ENCODE results near the gene USP15. TPM values are rescaled to one million over a fixed set of nuclear protein-coding genes. Genes with fewer than 3 reads are reported as not detected.

Gene USP15
- polyA plus RNA-seq, 1 donor (not counting 4 experiments of a cell fraction or from before 2014, with no cell fraction given) = 66.5 TPM

DNA sequence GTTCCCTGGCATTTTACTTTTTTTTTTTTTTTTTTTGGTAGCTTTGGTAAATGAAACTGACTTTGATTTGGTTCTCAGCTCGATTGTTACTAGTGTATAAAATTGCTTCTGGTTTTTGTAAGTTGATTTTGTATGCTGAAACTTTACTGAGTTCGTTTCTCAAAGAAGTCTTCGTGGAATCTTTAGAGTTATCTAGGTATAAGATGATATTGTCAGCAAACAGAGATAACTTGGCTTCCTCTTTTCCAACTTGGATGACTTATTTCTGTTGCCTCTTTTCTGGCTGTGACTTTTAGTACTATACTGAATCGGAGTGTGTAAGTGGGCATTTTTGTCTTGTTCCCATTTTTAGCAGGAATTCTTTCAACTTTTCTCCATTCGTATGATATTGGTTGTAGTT, 28.1 kb downstream of the USP15 start:
- H4K20me1 ChIP-seq (ENCODE audit: control insufficient read depth, extremely low read depth, insufficient read depth, low read length) = peaks cover 20% of the 10 kb centered on the region
- dilution Hi-C loops (cut with MboI; ENCODE audit: extremely low pct_ligation_motif_present, low sequenced_read_pairs) = no loop called here

DNA sequence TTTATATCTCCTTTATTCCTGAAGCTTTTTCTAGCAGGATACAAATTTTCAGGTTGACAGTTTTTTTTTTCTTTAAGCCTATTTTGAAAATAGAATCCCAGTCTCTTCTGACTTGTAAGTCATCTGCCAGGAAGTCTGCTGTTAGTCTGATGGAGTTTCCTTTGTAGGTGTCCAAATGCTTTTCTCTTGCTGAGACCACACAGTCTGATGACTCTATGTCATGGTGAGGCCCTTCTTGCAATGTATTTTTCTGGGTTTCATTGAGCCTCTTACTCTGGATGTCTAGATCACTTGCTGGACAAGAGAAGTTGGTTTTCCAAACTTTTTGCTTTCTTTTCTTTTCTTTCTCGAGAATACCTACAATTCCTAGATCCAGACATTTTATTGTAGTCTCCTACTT, 30.6 kb downstream of the USP15 start:
- H4K20me1 ChIP-seq (ENCODE audit: control insufficient read depth, extremely low read depth, insufficient read depth, low read length) = peaks cover 15% of the 10 kb centered on the region
- H3K9ac ChIP-seq (ENCODE audit: control insufficient read depth, extremely low read depth, insufficient read depth, low read length) = no peak overlapping the region
- dilution Hi-C loops (cut with MboI; ENCODE audit: extremely low pct_ligation_motif_present, low sequenced_read_pairs) = no loop called here
- H3K9me1 ChIP-seq (ENCODE audit: control insufficient read depth, extremely low read depth, insufficient read depth, low read length) = peaks cover 9% of the 10 kb centered on the region
- no peak for DNase-seq (ENCODE audit: low read depth, low spot score)
- H3K36me3 ChIP-seq (ENCODE audit: control insufficient read depth in 2 of 2, extremely low read depth in 1 of 2, insufficient read depth in 2 of 2, low read length in 2 of 2) = peaks cover 3% of the 10 kb centered on the region in 2 experiments
- peaks cover 10% of the 10 kb centered on the region for H3K4me1 ChIP-seq (ENCODE audit: control insufficient read depth, extremely low read depth, insufficient read depth, low read length)
- H2AFZ ChIP-seq (ENCODE audit: control insufficient read depth, low read length) = no peak overlapping the region
- no peak for TF ChIP-seq EZH2 (IDR thresholded peaks at IDR 0.05; ENCODE audit: low read length)
- TF ChIP-seq, protein P1, sequence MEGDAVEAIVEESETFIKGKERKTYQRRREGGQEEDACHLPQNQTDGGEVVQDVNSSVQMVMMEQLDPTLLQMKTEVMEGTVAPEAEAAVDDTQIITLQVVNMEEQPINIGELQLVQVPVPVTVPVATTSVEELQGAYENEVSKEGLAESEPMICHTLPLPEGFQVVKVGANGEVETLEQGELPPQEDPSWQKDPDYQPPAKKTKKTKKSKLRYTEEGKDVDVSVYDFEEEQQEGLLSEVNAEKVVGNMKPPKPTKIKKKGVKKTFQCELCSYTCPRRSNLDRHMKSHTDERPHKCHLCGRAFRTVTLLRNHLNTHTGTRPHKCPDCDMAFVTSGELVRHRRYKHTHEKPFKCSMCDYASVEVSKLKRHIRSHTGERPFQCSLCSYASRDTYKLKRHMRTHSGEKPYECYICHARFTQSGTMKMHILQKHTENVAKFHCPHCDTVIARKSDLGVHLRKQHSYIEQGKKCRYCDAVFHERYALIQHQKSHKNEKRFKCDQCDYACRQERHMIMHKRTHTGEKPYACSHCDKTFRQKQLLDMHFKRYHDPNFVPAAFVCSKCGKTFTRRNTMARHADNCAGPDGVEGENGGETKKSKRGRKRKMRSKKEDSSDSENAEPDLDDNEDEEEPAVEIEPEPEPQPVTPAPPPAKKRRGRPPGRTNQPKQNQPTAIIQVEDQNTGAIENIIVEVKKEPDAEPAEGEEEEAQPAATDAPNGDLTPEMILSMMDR (optimal IDR thresholded peaks at IDR 0.05 in 1 of 3, IDR thresholded peaks at IDR 0.05 in 1 of 3, conservative IDR thresholded peaks at IDR 0.05 in 1 of 3; ENCODE audit: extremely low read depth in 1 of 3, insufficient read depth in 2 of 3, low read length in 3 of 3) = no peak
- no peak overlapping the region for H3K4me3 ChIP-seq (ENCODE audit: control insufficient read depth in 2 of 3, extremely low read depth in 1 of 3, insufficient read depth in 2 of 3, low read depth in 1 of 3, low read length in 3 of 3)
- H3K27me3 ChIP-seq (ENCODE audit: control insufficient read depth, extremely low read depth, insufficient read depth, low read length) = no peaks in the 10 kb centered on the region
- H3K9me3 ChIP-seq (ENCODE audit: control insufficient read depth, low read depth, low read length) = no peaks in the 10 kb centered on the region
- no peak overlapping the region for H3K27ac ChIP-seq (ENCODE audit: control insufficient read depth, insufficient read depth, low read length)
- no peak for FAIRE-seq
- no peak overlapping the region for H3K4me2 ChIP-seq (ENCODE audit: control insufficient read depth, extremely low read depth, insufficient read depth, low read depth, low read length)
- H3K79me2 ChIP-seq (ENCODE audit: control insufficient read depth, insufficient read depth, low read length) = peaks cover 83% of the 10 kb centered on the region

More for the DNA sequence above, 28.1 kb downstream of the USP15 start:
- DNase-seq (ENCODE audit: low read depth, low spot score) = no peak
- no peak for FAIRE-seq
- H3K36me3 ChIP-seq (ENCODE audit: control insufficient read depth in 2 of 2, extremely low read depth in 1 of 2, insufficient read depth in 2 of 2, low read length in 2 of 2) = peaks cover 0 to 3% of the 10 kb centered on the region in 2 experiments
- H3K4me3 ChIP-seq (ENCODE audit: control insufficient read depth in 2 of 3, extremely low read depth in 1 of 3, insufficient read depth in 2 of 3, low read depth in 1 of 3, low read length in 3 of 3) = no peak overlapping the region
- peaks cover 9% of the 10 kb centered on the region for H3K9me1 ChIP-seq (ENCODE audit: control insufficient read depth, extremely low read depth, insufficient read depth, low read length)
- no peak overlapping the region for H3K9ac ChIP-seq (ENCODE audit: control insufficient read depth, extremely low read depth, insufficient read depth, low read length)
- H3K9me3 ChIP-seq (ENCODE audit: control insufficient read depth, low read depth, low read length) = no peaks in the 10 kb centered on the region
- H3K27me3 ChIP-seq (ENCODE audit: control insufficient read depth, extremely low read depth, insufficient read depth, low read length) = no peaks in the 10 kb centered on the region
- no peak overlapping the region for H3K4me2 ChIP-seq (ENCODE audit: control insufficient read depth, extremely low read depth, insufficient read depth, low read depth, low read length)
- peaks cover 10% of the 10 kb centered on the region for H3K4me1 ChIP-seq (ENCODE audit: control insufficient read depth, extremely low read depth, insufficient read depth, low read length)
- peaks cover 100% of the 10 kb centered on the region for H3K79me2 ChIP-seq (ENCODE audit: control insufficient read depth, insufficient read depth, low read length)
- H2AFZ ChIP-seq (ENCODE audit: control insufficient read depth, low read length) = no peak overlapping the region
- no peak for TF ChIP-seq EZH2 (IDR thresholded peaks at IDR 0.05; ENCODE audit: low read length)
- TF ChIP-seq, protein P1 (optimal IDR thresholded peaks at IDR 0.05 in 1 of 3, IDR thresholded peaks at IDR 0.05 in 1 of 3, conservative IDR thresholded peaks at IDR 0.05 in 1 of 3; ENCODE audit: extremely low read depth in 1 of 3, insufficient read depth in 2 of 3, low read length in 3 of 3) = no peak
- no peak overlapping the region for H3K27ac ChIP-seq (ENCODE audit: control insufficient read depth, insufficient read depth, low read length)
